Activated CD4-positive, CD25-positive, alpha-beta regulatory T cell (primary cell): ENCODE measurements around the gene RNU6-9.
"Not testable (repeated sequence)": the region's sequence is repeated elsewhere in the genome, so short reads cannot be mapped to it uniquely, and the experiment has no call there.

Experiments
- DNase-seq, 4 experiments: peaks; one replicate each; lab custom pipeline; 2025; lab: John Stamatoyannopoulos, UW

Gene RNU6-9

GRCh38 chr19:861756-862580 lies 31.3 kb upstream of the RNU6-9 start:
- DNase-seq, result peak; percentile 28 to 59 (median 43)

GRCh38 chr19:862581-863314 lies 30.5 kb upstream of the RNU6-9 start:
- peak; percentile 43 to 66 (median 64) for DNase-seq

- no peak for DNase-seq
Observed at GRCh38 chr19:863315-863620, 30.0 kb upstream of the RNU6-9 start.

- DNase-seq, result no peak
Observed at GRCh38 chr19:866769-867300, 26.4 kb upstream of the RNU6-9 start.

- DNase-seq, result no peak
Observed at GRCh38 chr19:867301-867793, 25.9 kb upstream of the RNU6-9 start.

GRCh38 chr19:867855-868457 lies 25.3 kb upstream of the RNU6-9 start:
- DNase-seq, result no peak

GRCh38 chr19:868458-869244 lies 24.6 kb upstream of the RNU6-9 start:
- no peak for DNase-seq

GRCh38 chr19:869245-870177 lies 23.8 kb upstream of the RNU6-9 start:
- DNase-seq, result no peak

- no peak for DNase-seq
Observed at GRCh38 chr19:870314-870713, 23.0 kb upstream of the RNU6-9 start.

- no peak for DNase-seq
Observed at GRCh38 chr19:870963-871401, 22.3 kb upstream of the RNU6-9 start.

GRCh38 chr19:871446-872265 lies 21.6 kb upstream of the RNU6-9 start:
- DNase-seq, result no peak

- DNase-seq, result peak; percentile 50 to 78 (median 69)
Observed at GRCh38 chr19:872266-872951, 20.9 kb upstream of the RNU6-9 start.

GRCh38 chr19:873084-873483 lies 20.2 kb upstream of the RNU6-9 start:
- peak in 3 of 4 experiments; percentile 29 to 79 (median 74) for DNase-seq

- DNase-seq, result no peak
Observed at GRCh38 chr19:873561-874041, 19.7 kb upstream of the RNU6-9 start.

GRCh38 chr19:875265-875879 lies 17.9 kb upstream of the RNU6-9 start:
- DNase-seq, result no peak

GRCh38 chr19:876089-876488 lies 17.2 kb upstream of the RNU6-9 start:
- DNase-seq, result no peak

- no peak for DNase-seq
Observed at GRCh38 chr19:876780-877314, 16.4 kb upstream of the RNU6-9 start.

- not testable (repeated sequence) for DNase-seq
Observed at GRCh38 chr19:877992-878660, 15.2 kb upstream of the RNU6-9 start.
